Measurements from ENCODE around the gene FERD3L. TPM values are rescaled to one million over a fixed set of nuclear protein-coding genes. Genes with fewer than 3 reads are reported as not detected.

The FERD3L gene
- total RNA-seq, 1 experiment from 2014 or later, result not detected

- Histone ChIP-seq H3K79me2 (ENCODE audit: insufficient read depth, low read length) (no peaks in the 10 kb centered on the region), H3K27me3 (ENCODE audit: insufficient read depth, low read length) (peaks cover 36% of the 10 kb centered on the region), H4K20me1 (ENCODE audit: control insufficient read depth, insufficient read depth, insufficient read length) (no peaks in the 10 kb centered on the region)
Measured at GRCh38 chr7:19102884-19103283, 42.3 kb downstream of the FERD3L start.

More at GRCh38 chr7:19102884-19103283, 42.3 kb downstream of the FERD3L start:
- Histone ChIP-seq H2AFZ (ENCODE audit: low read length) (no peak overlapping the region), H3K4me1 (ENCODE audit: insufficient read depth, low read length) (peaks cover 8% of the 10 kb centered on the region), H3K4me2 (ENCODE audit: insufficient read depth, insufficient read length, low read length) (no peak overlapping the region), H4K5ac (ENCODE audit: insufficient read length, low read depth, low read length) (no peak overlapping the region), H3K23me2 (ENCODE audit: insufficient read length, low read depth, low read length, poor library complexity, severe bottlenecking) (peaks cover 18% of the 10 kb centered on the region), H2BK120ac (ENCODE audit: low read depth, low read length, poor library complexity, severe bottlenecking) (no peak overlapping the region), H2BK15ac (ENCODE audit: low read depth, low read length) (no peak overlapping the region), H3T11ph (ENCODE audit: low read length) (no peak overlapping the region), H3K14ac (ENCODE audit: insufficient read depth, low read length) (no peak overlapping the region), H2AK5ac (ENCODE audit: insufficient read length, low read length) (no peak overlapping the region), H3K4ac (ENCODE audit: low read depth, low read length) (no peak overlapping the region), H3K27ac (ENCODE audit: insufficient read length, low read depth, low read length) (no peak overlapping the region), H3K23ac (ENCODE audit: insufficient read length, low read depth, low read length) (no peak overlapping the region), H3K9ac (ENCODE audit: extremely low read depth, insufficient read length, low read length) (no peak overlapping the region), H3K79me1 (ENCODE audit: insufficient read depth, low read depth, low read length, poor library complexity, severe bottlenecking) (no peaks in the 10 kb centered on the region), H2BK12ac (ENCODE audit: insufficient read length, low read depth, low read length) (no peak overlapping the region), H4K8ac (replicated peaks; ENCODE audit: insufficient read length, low read depth, low read length) (no peak overlapping the region), H2BK5ac (ENCODE audit: insufficient read length, low read length) (no peak overlapping the region), H3K56ac (ENCODE audit: insufficient read length, low read depth, low read length) (no peak overlapping the region), H3K18ac (ENCODE audit: insufficient read length, low read depth, low read length) (no peak overlapping the region), H4K91ac (ENCODE audit: insufficient read length, low read depth, low read length) (no peak overlapping the region), H2BK20ac (ENCODE audit: low read depth, low read length, poor library complexity, severe bottlenecking) (no peak overlapping the region), H3K9me3 (ENCODE audit: control insufficient read depth, low read depth, low read length) (no peaks in the 10 kb centered on the region)
- no peak for TF ChIP-seq CTCF (conservative IDR thresholded peaks at IDR 0.05)
- H3K4me1 Mint-ChIP-seq, result peaks cover 33% of the 10 kb centered on the region in 2 experiments
- no peak overlapping the region for H3K4me3 Mint-ChIP-seq
- no peaks in the 10 kb centered on the region for H3K9me3 Mint-ChIP-seq
- no CpG with 5 or more reads among the region's 4 CpGs for WGBS (ENCODE audit: extremely low coverage, insufficient read length, low lambda C conversion rate)
- H3K36me3 Mint-ChIP-seq (ENCODE audit: insufficient read depth in 1 of 3, low read depth in 3 of 3), result no peaks in the 10 kb centered on the region
- H3K27me3 Mint-ChIP-seq (ENCODE audit: low read depth), result peaks cover 74% of the 10 kb centered on the region
- no peak for DNase-seq
- no peak overlapping the region for H3K27ac Mint-ChIP-seq

Data from H9 (cell line).